Activated CD8-positive, alpha-beta memory T cell treated with anti-CD3 and anti-CD28 coated beads, Interleukin-2, amount 50 U/mL, for 48 hours (primary cell): ENCODE measurements around the gene FADS3.
A peak's percentile ranks its signal among the peaks of the same experiment; 100 is the strongest.

Experiments used
- DNase-seq: peaks from one replicate; pipeline ENCODE4 v3.0.0-alpha.2; 2020

The FADS3 gene

DNA sequence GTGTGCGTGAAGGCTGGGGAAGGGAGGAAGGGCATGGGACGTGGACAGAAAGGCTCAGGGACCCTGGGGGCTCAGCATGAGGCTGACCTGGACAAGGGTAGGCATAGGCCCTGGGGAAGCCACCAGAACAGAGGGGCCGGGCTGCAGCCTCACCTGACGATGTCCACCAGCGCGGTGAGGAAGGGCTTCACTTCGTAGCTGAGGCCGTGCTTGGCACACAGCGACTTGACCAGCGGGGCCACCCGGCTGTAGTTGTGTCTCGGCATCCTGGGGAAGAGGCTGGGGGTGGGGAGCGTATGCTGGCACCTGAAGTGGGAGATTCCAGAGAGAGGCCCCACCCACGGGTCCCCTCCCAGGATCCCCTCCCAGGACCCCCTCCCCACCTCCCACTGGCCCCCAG lies 15.6 kb downstream of the FADS3 start:
- DNase-seq: no peak

DNA sequence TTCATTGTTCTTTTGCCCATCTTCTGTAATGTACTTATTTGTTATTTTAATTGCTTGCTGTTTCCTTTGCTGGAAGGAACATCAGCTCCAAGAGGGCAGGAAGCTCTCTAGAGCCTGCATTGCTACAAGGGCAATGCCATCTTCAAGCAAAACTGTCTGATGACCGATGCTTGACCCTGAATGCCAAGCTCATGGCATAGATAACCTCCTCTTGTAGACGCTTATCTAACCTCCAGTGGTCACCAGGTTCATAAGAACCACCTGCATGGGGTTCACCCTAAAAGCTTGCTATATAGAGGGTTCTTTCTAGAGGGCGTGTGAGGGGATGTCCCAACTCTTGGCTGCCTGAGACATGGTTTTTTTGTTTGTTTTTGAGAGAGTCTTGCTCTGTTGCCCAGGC lies 16.5 kb downstream of the FADS3 start:
- DNase-seq: no peak

DNA sequence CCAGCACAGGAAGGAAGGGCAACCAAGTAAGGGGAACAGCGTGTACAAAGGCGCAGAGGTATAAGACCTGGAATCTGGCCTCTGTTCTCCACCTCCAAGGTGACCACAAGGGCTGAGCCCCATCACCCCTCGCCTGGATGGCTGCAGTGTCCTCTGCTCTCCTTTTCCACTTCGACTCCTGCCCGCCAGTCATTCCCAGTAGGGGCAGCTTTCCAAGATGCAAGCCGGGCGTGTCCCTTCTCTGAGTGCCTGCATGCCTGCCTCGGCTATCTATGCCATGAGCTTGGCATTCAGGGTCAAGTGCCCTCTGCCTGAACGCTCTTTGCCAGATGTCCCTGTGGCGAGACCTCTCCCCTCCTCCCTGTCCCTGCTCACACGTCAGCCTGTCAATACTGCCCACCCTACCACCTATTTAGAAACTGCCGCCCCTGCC lies 17.0 kb downstream of the FADS3 start:
- no peak for DNase-seq

DNA sequence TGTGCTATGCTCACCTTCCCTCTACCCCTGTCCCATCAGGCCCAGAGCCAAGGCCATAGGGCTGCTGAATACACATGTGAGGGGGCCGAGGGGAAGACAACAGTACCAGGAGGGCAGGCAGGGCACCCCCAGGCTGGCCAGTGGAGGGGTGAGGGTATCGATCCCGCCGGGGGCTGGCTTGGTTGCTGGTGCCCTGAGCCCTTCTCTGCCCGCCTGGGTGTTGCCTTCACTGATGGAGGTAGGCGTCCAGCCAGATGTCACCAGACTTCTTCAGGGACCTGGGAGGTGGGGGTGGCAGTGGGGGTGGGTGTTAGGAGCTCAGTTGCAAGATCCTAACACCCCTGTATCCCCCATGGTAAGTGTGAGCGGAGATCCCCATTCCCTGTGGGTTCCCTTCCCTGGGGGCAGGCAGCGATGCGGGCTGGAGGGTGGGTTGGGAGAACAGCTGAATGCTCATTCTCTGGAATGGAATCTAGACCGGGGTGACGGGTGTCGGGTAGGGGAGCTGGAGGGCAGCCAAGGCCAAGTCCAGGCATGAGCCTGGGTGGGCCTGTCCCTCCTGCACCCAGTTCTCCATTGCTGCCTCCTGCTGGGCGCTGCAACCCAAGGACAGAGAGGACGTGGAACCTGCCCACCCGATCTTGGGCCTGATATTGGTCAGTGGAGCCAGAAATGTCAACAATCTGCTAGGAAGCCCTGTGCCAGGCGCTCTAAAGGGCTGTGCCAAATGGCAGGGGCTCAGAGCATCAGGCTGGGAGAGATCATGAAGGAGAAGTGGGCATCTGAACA lies 17.6 kb downstream of the FADS3 start:
- DNase-seq: no peak

DNA sequence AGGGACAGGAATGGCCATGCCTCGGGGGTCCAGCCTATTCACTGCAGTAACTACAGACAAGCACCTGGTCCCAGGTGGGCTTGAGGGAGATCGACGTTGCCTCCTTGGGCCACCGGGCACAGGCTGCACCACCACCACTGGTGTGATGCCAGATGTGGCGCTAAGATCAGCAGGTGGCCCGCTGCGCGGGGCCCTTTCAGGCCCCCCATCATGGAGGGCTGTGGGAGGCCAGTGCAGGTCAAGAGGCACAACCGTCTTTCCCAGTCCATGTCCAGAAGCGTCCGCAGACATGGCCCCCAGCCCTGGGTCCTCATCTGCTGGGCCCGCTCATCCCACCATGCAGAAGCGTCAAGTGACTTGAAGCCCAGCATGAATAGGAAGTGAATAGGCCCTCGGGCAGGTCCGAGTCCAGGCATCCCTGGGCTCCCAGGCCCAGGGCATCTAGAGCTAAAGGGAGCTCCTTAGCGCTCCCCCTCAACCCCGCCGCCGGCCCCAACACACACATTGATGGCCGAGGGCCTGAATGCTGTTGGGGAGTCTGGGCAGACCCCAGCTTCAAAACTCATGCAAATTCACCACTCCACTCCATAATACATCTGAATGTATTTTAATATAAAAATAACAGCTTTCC lies 18.3 kb downstream of the FADS3 start:
- no peak for DNase-seq

DNA sequence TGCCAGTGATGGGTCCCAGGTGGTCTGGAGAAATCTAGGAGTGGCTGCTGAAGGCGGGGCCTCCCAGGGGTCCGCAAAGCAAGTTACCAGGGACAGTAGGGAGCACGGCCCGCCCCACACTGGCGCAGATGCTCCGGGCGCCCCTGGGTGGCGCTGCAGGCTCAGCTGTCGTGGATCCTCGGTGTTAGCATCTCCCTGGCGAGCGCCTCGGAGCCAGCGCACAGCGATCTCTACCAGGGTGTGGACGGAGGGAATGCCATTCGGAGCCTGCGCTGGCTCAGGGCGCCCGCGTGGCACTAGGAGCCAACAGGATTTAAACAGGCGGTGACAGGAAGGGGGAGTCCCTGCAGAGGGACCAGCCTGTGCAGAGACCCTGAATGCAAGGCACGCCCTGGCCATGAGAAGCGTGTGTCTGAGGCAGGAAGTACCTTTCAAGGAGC lies 20.2 kb downstream of the FADS3 start:
- peak; percentile 88 for DNase-seq

DNA sequence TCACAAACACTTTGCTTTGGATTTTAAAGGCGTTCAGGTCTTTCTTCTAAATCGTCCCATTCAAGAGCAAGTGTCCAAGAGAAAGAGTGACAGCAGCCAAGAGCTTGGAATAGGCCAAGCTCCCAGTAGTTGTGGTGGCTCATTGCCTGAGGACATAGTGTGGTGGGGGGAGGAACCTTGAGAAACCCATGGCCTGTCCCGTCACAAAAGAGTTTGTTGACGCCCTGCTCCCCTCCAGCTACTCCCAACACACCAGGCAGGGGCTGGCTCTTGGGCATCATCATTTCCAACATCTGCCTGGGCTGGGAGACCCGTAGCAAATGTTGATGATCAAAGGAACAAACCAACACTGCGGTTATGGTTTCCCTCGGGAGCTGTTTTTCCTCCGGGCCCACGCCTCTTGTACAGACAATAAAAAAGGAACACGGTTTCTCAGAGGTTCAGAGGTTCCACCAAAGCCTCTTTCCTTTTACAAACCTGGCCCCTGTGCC lies 20.8 kb downstream of the FADS3 start:
- DNase-seq: no peak

DNA sequence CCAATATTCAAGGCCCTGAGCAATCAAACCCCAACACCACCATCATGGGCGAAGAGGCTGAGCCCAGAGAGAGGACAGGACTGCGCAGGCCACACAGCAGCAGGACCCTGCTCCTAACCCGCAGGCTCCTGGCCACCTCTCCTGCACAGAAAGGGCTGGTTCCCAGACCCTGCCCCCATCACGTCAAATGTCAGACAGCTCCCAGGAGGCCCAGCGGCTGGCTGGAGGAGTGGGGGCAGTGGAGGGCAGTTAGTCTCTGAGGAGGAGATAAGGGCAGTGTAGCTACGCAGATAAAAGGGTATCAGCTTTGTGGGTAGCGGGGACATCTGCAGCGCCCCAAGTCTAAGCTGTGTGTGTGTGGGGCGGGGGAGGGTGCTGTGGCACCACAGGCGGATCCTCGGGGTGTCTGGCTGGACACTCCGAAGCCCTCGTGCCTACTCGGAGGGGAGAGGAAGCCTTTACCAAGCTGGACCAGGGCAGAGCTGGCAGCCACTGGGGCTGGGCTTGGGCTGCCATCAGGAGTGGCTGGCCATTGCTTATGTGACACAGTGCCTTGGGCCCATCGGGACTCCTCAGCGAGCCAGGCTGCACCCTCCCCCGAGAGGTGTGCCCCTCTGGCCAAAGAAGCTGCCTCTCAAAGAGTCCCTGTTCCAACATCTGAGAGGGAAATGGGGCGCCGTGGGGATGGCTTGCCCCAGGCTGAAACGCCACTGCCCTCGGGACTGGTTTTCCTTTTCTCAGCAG lies 21.5 kb downstream of the FADS3 start:
- DNase-seq: no peak

DNA sequence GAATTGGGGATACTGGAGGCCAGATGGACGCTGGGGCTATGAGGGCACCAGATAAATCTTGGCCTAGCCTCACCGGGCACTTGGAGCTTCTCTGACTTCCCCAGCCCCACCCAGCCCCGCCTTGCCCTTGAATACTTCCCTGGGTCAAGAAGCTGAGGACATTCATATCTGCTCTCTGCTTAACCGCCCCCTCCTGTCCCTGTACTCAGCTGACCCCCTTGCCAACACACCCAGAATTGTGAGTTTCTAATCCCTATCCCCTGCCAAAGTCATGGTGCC lies 22.0 kb downstream of the FADS3 start:
- DNase-seq: no peak

DNA sequence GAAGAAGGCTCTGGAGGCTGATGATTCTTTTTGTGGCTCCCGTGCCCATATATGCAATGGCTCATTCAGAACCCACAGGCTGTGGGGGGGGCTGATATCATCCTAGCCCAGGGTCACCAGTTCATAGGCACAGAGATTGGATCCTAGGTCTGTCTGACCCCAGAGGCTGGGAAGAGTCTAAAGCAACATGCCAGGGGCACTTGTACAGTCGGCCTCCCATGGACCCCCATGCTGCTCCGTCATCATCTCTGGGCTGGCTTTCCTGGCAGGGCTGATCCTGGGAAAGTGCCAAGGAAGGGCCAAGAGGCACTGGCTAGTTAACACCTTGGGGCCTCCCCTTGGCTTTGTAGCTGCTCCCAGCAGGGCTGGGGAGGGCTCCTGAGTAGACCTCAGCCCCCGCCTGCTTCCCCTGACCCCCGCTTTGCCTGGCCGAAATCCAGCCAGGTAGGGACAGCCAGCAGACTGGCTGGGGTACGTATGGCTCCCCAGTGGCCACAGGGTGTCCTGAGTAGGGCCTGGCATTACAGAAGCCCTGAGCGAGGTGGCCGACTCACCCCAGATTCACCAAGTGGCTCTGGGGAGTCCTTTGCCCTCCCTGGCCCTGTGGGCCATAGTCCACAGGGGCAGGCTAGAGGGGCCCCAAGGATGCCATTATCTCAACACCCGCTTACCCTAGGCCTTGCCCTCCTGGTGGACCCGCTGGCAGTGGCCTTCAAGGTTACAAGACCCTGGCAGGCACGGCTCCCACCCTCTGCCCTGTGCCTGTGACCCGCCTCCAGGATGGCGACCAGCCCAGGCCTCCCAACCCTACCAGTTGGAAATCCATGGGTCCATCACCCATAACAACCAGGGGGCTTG lies 22.5 kb downstream of the FADS3 start:
- DNase-seq: no peak

DNA sequence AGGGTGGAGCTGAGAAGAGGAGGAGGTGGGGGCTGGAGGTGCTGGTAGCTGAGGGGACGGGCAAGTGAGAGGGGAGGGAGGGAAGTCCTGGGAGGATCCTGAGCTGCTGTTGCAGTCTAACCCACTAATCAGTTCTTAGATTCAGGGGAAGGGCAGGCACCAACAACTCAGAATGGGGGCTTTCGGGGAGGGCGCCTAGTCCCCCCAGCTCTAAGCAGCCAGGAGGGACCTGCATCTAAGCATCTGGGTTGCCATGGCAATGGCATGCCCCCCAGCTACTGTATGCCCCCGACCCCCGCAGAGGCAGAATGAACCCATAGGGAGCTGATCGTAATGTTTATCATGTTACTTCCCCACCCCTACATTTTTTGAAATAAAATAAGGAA lies 24.4 kb downstream of the FADS3 start:
- DNase-seq: no peak

DNA sequence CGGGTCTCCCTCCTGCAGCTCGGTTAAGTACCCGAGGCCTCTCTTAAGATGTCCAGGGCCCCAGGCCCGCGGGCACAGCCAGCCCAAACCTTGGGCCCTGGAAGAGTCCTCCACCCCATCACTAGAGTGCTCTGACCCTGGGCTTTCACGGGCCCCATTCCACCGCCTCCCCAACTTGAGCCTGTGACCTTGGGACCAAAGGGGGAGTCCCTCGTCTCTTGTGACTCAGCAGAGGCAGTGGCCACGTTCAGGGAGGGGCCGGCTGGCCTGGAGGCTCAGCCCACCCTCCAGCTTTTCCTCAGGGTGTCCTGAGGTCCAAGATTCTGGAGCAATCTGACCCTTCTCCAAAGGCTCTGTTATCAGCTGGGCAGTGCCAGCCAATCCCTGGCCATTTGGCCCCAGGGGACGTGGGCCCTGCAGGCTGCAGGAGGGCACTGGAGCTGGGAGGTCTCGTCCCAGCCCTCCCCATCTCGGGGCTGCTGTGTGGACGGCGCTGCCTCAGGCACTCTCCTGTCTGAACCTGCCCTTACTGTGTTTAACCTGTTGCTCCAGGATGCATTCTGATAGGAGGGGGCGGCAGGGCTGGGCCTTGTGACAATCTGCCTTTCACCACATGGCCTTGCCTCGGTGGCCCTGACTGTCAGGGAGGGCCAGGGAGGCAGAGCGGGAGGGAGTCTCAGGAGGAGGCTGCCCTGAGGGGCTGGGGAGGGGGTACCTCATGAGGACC lies 25.0 kb downstream of the FADS3 start:
- DNase-seq: no peak

DNA sequence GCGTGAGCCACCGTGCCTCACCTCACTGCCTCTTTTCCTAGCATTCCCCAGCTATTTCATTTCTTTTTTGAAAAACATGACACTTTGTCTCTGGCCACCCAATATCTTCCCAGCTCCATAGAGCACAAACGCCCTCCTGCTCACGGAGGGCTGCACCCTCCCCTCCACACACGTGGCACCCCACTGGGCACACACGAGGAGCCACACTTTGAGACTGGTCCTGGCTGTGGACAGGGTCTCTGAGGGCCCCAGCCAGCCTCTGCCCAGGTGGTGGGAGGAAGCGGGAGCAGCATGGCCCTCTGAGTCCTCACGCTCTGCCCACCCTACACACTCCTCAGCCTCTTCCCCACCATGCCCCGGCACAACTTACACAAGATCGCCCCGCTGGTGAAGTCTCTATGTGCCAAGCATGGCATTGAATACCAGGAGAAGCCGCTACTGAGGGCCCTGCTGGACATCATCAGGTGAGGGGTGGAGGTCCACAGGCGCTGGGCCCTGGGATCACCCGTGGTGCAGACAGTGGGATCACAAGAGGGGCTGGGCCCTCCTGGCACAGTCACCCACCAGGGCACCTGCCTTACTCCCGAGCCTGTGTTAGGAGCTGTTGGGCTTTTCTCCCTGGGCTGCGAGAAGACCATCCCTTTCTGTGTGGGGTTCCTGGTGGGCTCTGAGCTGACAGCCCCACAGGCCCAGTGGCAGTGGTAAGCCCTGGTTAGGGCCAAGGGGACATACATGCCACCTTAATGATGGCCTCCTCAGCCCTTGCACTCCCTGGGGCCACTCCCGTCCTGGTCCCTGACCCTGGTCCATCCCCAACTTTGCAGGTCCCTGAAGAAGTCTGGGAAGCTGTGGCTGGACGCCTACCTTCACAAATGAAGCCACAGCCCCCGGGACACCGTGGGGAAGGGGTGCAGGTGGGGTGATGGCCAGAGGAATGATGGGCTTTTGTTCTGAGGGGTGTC lies 26.2 kb downstream of the FADS3 start:
- no peak for DNase-seq

DNA sequence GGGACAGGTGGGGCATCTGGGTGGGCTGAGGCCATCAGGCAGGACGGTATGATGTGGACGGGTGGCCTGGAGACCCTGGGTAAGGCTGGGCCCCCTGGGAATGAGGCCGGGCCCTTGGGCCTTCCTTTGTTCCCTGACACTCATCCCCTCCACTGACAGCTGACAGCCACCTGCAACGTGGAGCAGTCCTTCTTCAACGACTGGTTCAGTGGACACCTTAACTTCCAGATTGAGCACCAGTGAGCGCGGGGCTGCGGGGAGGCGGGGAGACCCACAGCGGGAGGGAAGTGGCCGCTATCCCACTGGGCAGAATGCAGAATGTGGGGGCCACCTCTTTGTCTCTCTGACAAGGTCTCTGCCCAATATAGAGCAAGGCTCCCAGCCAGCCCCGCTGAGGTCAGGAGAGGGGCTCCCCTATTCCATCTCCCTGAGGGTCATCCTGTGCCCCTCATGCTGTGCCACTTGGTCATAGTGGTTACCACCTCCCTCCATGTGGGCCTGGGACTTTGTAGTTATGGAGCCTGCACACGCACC lies 27.7 kb downstream of the FADS3 start:
- no peak for DNase-seq

DNA sequence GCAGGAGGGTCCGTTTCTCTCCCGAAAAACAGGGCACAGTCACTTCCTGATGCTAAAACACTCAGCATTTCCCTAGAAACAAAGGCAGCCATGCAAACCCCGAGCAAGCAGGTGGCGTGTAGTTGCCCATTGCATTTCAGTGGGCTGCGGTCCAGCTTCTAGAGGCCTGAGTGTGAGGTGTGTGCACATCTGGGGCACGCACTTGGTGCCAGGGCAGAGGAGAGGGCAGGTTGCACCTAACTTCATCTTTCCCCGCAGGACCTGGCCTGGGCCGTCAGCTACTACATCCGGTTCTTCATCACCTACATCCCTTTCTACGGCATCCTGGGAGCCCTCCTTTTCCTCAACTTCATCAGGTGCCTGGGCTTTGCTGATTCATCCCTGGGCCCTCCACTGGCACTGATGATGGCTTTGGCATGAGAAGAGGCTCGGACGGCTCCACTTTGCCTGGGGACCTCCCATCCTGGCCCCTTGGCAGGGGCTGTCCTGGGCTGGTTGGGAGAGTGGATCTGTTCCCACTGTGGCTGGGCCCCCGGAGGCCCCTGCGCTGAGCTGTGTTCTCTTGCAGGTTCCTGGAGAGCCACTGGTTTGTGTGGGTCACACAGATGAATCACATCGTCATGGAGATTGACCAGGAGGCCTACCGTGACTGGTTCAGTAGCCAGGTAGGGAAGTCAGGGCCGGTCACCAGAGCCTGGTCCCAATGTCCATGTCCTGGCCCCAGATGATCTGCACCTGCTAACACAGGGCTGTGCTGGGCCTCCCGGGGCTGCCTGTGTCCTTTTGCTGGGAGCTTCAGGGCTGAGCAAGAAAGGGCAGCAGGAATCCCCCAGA lies 28.4 kb downstream of the FADS3 start:
- no peak for DNase-seq

DNA sequence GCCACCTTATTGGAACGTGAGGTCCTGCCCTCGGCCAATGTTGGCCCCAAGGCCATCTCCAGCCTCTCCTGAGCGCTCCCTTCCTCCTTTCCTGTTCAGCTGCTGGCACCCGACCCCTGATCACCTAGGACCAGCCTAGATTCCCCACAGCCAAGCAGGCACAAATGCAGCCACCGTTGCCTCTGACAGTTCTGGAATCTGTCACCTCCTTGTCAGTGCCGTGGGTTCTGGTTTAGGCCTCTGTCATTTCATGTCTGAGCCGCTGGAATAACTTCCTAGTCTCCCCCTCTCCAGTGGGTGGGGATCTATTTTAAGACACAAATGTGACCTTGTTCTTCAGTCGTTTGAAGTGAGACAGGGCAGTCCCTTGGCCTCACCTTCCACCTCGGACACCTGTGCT lies 29.7 kb downstream of the FADS3 start:
- no peak for DNase-seq

DNA sequence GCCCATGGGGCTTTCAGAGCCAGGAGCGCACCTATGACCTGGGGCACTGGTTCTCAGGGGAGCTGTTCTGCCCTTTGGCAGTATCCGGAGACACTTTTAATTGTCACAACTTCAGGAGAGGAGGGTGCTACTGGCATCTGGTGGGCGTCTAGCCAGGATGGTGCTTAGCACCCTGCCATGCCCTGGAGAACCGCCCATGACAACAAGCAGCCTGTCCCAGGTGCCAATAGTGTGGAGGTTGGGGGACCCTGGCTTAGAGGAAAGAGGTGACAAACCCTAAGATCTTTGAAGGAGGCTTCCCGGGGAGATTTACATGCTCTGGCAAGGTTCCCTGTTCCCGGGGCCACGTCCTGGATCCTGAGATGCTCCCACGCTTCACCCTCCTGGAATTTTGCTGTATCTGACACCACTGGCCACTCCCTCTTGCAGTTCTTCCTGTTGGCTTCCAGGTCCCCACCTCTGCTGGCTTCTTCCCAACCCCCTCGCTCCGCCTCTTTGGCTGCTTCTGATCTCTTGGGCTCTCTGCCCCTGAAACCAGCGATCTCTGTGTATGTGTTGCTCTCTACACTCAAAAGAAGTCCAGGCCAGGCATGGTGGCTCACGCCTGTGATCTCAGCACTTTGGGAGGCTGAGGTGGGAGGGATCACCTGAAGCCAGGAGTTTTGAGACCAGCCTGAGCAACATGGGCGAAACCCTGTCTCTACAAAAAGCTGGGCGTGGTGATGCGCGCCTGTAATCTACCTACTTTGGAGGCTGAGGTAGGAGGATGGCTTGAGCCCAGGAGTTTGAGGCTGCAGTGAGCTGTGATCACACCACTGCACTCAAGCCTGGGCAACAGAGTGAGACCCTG lies 31.1 kb downstream of the FADS3 start:
- no peak for DNase-seq

DNA sequence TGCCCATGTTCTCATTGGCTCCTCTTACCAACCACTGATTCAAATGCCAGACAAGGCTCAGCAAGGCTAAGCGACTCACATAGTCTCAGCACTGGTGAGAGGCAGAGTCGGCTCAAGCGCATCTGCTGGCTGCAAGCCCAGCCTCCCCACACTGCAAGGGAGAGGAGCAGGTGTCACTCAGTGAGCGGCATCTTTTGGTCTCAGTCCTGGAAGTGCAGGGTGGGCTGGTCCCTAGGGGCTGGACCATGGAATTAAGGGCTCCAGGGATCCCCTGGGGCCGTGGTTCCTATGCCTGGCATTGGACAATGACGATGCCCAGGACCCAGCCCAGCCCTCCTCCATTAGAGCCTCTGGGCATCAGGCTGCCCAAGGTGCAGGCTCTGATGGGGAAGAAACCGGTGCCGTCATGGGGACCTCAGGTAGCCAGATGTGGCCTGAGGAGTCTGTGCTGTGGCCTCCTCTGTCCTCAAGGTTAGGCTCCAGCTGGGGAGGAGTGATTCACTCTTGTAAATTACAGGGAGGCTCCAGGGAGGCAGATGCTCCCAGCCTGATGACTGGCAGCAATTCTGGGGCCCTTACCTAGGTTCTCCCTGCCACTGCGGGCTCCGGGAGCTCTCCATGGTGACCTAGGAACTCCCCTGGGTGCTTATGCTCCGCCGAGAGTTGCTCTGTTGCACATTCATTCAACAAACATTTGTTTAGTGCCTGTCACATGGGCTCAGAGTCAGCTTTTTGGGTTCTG lies 35.2 kb downstream of the FADS3 start:
- no peak for DNase-seq
